ENCODE data around the gene CRHR1.

GRCh38 chr17:45775576-45776011 is 8.5 kb upstream of the CRHR1 start:
- TF ChIP-seq SIN3A (IDR thresholded peaks at IDR 0.05; ENCODE audit: borderline replicate concordance, insufficient read depth, low read depth, low read length) = no peak
- no peak for TF ChIP-seq REST (IDR thresholded peaks at IDR 0.05; ENCODE audit: insufficient read depth in 1 of 2, low read depth in 2 of 2, low read length in 1 of 2)
- TF ChIP-seq CTCF (IDR thresholded peaks at IDR 0.05) = no peak

All from Panc1 (cell line).